SK-N-SH treated with all-trans-retinoic acid at 6 μM for 48 hours (cell line): Measurements from ENCODE around the gene TRAP1.

ENCODE experiments used
- ATAC-seq: fragments of 200-7000 bp; cut with Tn5 transposase; 3 replicates; pipeline ENCODE4 v1.9.1; 2020; ENCODE audit warnings: mild to moderate bottlenecking, moderate library complexity
- ARNTL ChIP-seq: fragments of 450-650 bp; formaldehyde crosslinking; IDR thresholded peaks from 2 replicates; pipeline ENCODE4 v1.5.0; 2020; ENCODE audit warnings: low read depth, mild to moderate bottlenecking, moderate library complexity, borderline replicate concordance
- BACH2 ChIP-seq: fragments of 250-450 bp; sonication (Bioruptor Pico); IDR thresholded peaks from 2 replicates; pipeline ENCODE4 v1.9.0; 2021; ENCODE audit warnings: mild to moderate bottlenecking, borderline replicate concordance
- CREB5 ChIP-seq: fragments of 250-450 bp; sonication (Bioruptor Pico); IDR thresholded peaks from 2 replicates; pipeline ENCODE4 v1.5.1; 2020; ENCODE audit warnings: low read depth, mild to moderate bottlenecking, moderate library complexity
- CSDC2 ChIP-seq: fragments of 250-450 bp; sonication (Bioruptor Pico); IDR thresholded peaks from 2 replicates; pipeline ENCODE4 v1.5.0; 2020; ENCODE audit warnings: mild to moderate bottlenecking, moderate library complexity
- ESRRG ChIP-seq: fragments of 250-450 bp; sonication (Bioruptor Pico); IDR thresholded peaks from 2 replicates; pipeline ENCODE4 v1.6.1; 2021; ENCODE audit warnings: mild to moderate bottlenecking
- GLIS3 ChIP-seq: fragments of 250-450 bp; sonication (Bioruptor Pico); IDR thresholded peaks from 2 replicates; pipeline ENCODE4 v1.5.0; 2020; ENCODE audit warnings: mild to moderate bottlenecking, moderate library complexity
- ISL1 ChIP-seq: fragments of 250-450 bp; sonication (Bioruptor Pico); IDR thresholded peaks from 2 replicates; pipeline ENCODE4 v2.1.2; 2022; ENCODE audit warnings: mild to moderate bottlenecking, moderate library complexity
- OSR1 ChIP-seq: fragments of 250-450 bp; sonication (Bioruptor Pico); IDR thresholded peaks from 2 replicates; pipeline ENCODE4 v1.8.0; 2022; ENCODE audit warnings: moderate library complexity, mild to moderate bottlenecking, inconsistent platforms
- PATZ1 ChIP-seq: fragments of 250-450 bp; sonication (Bioruptor Pico); IDR thresholded peaks from 2 replicates; pipeline ENCODE4 v1.8.0; 2020; ENCODE audit warnings: mild to moderate bottlenecking, moderate library complexity, borderline replicate concordance
- POU6F1 ChIP-seq: fragments of 250-450 bp; sonication (Bioruptor Pico); IDR thresholded peaks from 2 replicates; pipeline ENCODE4 v1.8.0; 2021; ENCODE audit warnings: low read depth, mild to moderate bottlenecking, moderate library complexity, borderline replicate concordance
- PPARA ChIP-seq: fragments of 250-450 bp; sonication (Bioruptor Pico); IDR thresholded peaks from 2 replicates; pipeline ENCODE4 v1.5.0; 2020; ENCODE audit warnings: mild to moderate bottlenecking, borderline replicate concordance
- RARB ChIP-seq: fragments of 250-450 bp; sonication (Bioruptor Pico); IDR thresholded peaks from 2 replicates; pipeline ENCODE4 v1.8.0; 2021; ENCODE audit warnings: mild to moderate bottlenecking, moderate library complexity
- SNAI2 ChIP-seq: fragments of 250-450 bp; sonication (Bioruptor Pico); IDR thresholded peaks from 2 replicates; pipeline ENCODE4 v1.5.0; 2020; ENCODE audit warnings: mild to moderate bottlenecking, moderate library complexity
- TOX ChIP-seq: fragments of 250-450 bp; sonication (Bioruptor Pico); IDR thresholded peaks from 2 replicates; pipeline ENCODE4 v1.8.0; 2021; ENCODE audit warnings: mild to moderate bottlenecking, moderate library complexity, borderline replicate concordance
- TSHZ2 ChIP-seq: fragments of 250-450 bp; sonication (Bioruptor Pico); IDR thresholded peaks from 2 replicates; pipeline ENCODE4 v1.5.0; 2020; ENCODE audit warnings: mild to moderate bottlenecking, moderate library complexity
- ZC3H10 ChIP-seq: fragments of 250-450 bp; sonication (Bioruptor Pico); IDR thresholded peaks from 2 replicates; pipeline ENCODE4 v1.5.1; 2021; ENCODE audit warnings: mild to moderate bottlenecking, moderate library complexity
- ZFP3 ChIP-seq: fragments of 250-450 bp; sonication (Bioruptor Pico); IDR thresholded peaks from 2 replicates; pipeline ENCODE4 v1.5.0; 2020; ENCODE audit warnings: mild to moderate bottlenecking, moderate library complexity
- ZFP30 ChIP-seq: fragments of 450-650 bp; formaldehyde crosslinking; IDR thresholded peaks from 2 replicates; pipeline ENCODE4 v1.5.0; 2022; ENCODE audit warnings: mild to moderate bottlenecking, moderate library complexity
- ZNF565 ChIP-seq: fragments of 450-650 bp; formaldehyde crosslinking; conservative IDR thresholded peaks from 2 replicates; pipeline ENCODE4 v1.5.0; 2020; ENCODE audit warnings: low read depth, mild to moderate bottlenecking, moderate library complexity
- ZNF70 ChIP-seq: fragments of 450-650 bp; formaldehyde crosslinking; IDR thresholded peaks from 2 replicates; pipeline ENCODE4 v1.5.0; 2020; ENCODE audit warnings: mild to moderate bottlenecking, moderate library complexity
- ZNF8 ChIP-seq: fragments of 450-650 bp; formaldehyde crosslinking; IDR thresholded peaks from 2 replicates; pipeline ENCODE4 v1.5.0; 2020; ENCODE audit warnings: mild to moderate bottlenecking, moderate library complexity
- TF ChIP-seq, protein P1 (sequence below): fragments of 250-450 bp; sonication (Bioruptor Pico); IDR thresholded peaks from 2 replicates; pipeline ENCODE4 v1.5.1; 2021; ENCODE audit warnings: mild to moderate bottlenecking, moderate library complexity

Gene TRAP1

DNA sequence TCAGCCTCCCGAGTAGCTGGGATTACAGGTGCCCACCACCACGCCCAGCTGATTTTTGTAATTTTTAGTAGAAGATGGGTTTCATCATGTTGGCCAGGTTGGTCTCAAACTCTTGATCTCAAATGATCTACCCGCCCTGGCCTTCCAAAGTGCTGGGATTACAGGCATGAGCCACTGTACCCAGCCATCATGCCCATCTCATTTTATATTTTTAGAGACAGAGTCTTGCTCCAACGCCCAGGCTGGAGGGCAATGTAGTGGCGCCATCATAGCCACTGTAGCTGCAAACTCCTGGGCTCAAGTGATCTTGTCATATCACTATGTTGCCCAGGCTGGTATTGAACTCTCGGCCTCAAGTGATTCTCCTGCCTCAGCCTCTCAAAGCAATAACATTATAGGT is 43.2 kb upstream of the TRAP1 start:
- TF ChIP-seq GLIS3 (CRISPR knock-in tag), result no peak
- TF ChIP-seq, all 23 proteins: peak for 0
- ATAC-seq, result no peak

DNA sequence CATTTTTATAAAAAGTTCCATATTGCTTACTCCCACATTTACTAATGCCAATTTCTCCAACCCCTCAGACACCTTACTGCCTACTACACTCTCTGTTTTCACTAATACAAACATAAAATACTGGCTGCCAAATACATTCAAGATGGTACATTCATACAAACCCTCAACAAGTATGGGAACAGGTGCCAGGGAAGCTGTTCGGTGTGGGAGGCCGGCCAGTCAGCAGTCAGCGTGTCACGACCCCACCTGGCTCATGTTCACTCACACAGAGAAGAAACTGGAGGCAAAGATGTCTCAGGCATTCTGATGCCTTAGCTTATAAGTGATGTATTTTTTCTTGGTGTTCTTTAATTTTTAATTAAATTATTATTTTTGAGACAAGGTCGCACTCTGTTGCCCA is 42.4 kb upstream of the TRAP1 start:
- ATAC-seq, result no peak
- no peak for TF ChIP-seq BACH2
- no peak for TF ChIP-seq RARB
- TF ChIP-seq ZFP30, result no peak
- no peak for TF ChIP-seq ZNF565
- no peak for TF ChIP-seq ZFP3
- TF ChIP-seq SNAI2 (CRISPR knock-in tag), result no peak
- TF ChIP-seq TOX (CRISPR knock-in tag), result no peak
- TF ChIP-seq GLIS3 (CRISPR knock-in tag), result no peak
- TF ChIP-seq ZC3H10, result no peak
- TF ChIP-seq, protein P1, sequence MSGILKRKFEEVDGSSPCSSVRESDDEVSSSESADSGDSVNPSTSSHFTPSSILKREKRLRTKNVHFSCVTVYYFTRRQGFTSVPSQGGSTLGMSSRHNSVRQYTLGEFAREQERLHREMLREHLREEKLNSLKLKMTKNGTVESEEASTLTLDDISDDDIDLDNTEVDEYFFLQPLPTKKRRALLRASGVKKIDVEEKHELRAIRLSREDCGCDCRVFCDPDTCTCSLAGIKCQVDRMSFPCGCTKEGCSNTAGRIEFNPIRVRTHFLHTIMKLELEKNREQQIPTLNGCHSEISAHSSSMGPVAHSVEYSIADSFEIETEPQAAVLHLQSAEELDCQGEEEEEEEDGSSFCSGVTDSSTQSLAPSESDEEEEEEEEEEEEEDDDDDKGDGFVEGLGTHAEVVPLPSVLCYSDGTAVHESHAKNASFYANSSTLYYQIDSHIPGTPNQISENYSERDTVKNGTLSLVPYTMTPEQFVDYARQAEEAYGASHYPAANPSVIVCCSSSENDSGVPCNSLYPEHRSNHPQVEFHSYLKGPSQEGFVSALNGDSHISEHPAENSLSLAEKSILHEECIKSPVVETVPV (CRISPR knock-in tag), result no peak
- TF ChIP-seq CREB5 (CRISPR knock-in tag), result no peak
- no peak for TF ChIP-seq OSR1 (CRISPR knock-in tag)
- TF ChIP-seq ZNF70, result no peak
- no peak for TF ChIP-seq PPARA (CRISPR knock-in tag)
- no peak for TF ChIP-seq ZNF8
- no peak for TF ChIP-seq ARNTL (CRISPR knock-in tag)
- TF ChIP-seq CSDC2 (CRISPR knock-in tag), result no peak
- TF ChIP-seq ESRRG, result no peak
- no peak for TF ChIP-seq ISL1 (CRISPR knock-in tag)
- TF ChIP-seq, all 23 proteins: peak for 0

- no peak for ATAC-seq
- no peak for TF ChIP-seq TOX (CRISPR knock-in tag)
- no peak for TF ChIP-seq OSR1 (CRISPR knock-in tag)
- no peak for TF ChIP-seq ZFP3
- no peak for TF ChIP-seq TSHZ2
- TF ChIP-seq ARNTL (CRISPR knock-in tag), result no peak
- TF ChIP-seq BACH2, result no peak
- no peak for TF ChIP-seq PPARA (CRISPR knock-in tag)
- TF ChIP-seq POU6F1 (CRISPR knock-in tag), result no peak
- TF ChIP-seq RARB, result no peak
- no peak for TF ChIP-seq CSDC2 (CRISPR knock-in tag)
- TF ChIP-seq ZNF8, result no peak
- TF ChIP-seq PATZ1 (CRISPR knock-in tag), result no peak
- TF ChIP-seq, protein P1 (CRISPR knock-in tag), result no peak
- no peak for TF ChIP-seq SNAI2 (CRISPR knock-in tag)
- no peak for TF ChIP-seq ISL1 (CRISPR knock-in tag)
- TF ChIP-seq CREB5 (CRISPR knock-in tag), result no peak
- TF ChIP-seq ZNF70, result no peak
Measured at GRCh38 chr16:3756113-3756512, 38.8 kb upstream of the TRAP1 start.
